HepG2 (cell line): ENCODE measurements around the gene MARCHF9.

Experiments
- HDAC6 ChIP-seq: fragments of 200-600 bp; sonication (generic); IDR thresholded peaks from 2 replicates; pipeline ENCODE4 v1.7.0; 2017; ENCODE audit warnings: mild to moderate bottlenecking, antibody characterized with exemption, low read length, low read depth
- PCBP2 ChIP-seq: fragments of 200-400 bp; formaldehyde crosslinking; optimal IDR thresholded peaks from 2 replicates; pipeline ENCODE3; 2018; ENCODE audit warnings: low read length, low read depth; ENCODE audit not compliant: poor library complexity, severe bottlenecking
- POLR2A ChIP-seq, 2 experiments: IDR thresholded peaks; 2 replicates each; pipeline ENCODE4 v1.6.1; 2011; ENCODE audit warnings: low read depth in 2 of 2, low read length in 2 of 2, mild to moderate bottlenecking in 1 of 2, moderate library complexity in 1 of 2; ENCODE audit not compliant: insufficient read depth in 1 of 2
- POLR2AphosphoS5 ChIP-seq: IDR thresholded peaks from 2 replicates; pipeline ENCODE4 v1.6.1; 2012; ENCODE audit warnings: low read depth, low read length
- RAD21 ChIP-seq: fragments of 450-650 bp; formaldehyde crosslinking; IDR thresholded peaks from 2 replicates; pipeline ENCODE4 v1.5.0; 2020; ENCODE audit warnings: mild to moderate bottlenecking
- ZNF274 ChIP-seq: sonication (generic); formaldehyde crosslinking; IDR thresholded peaks from 2 replicates; pipeline ENCODE4 v1.5.1; 2020; ENCODE audit warnings: mild to moderate bottlenecking, missing genetic modification reagents
- TF ChIP-seq, protein P1 (sequence below): sonication (generic); formaldehyde crosslinking; IDR thresholded peaks from 2 replicates; pipeline ENCODE4 v1.5.0; 2020; ENCODE audit warnings: mild to moderate bottlenecking, missing genetic modification reagents, borderline replicate concordance
- TF ChIP-seq, protein P2 (sequence below): sonication (generic); formaldehyde crosslinking; IDR thresholded peaks from 2 replicates; pipeline ENCODE4 v1.4.0; 2020; ENCODE audit warnings: mild to moderate bottlenecking, missing genetic modification reagents

DNA sequence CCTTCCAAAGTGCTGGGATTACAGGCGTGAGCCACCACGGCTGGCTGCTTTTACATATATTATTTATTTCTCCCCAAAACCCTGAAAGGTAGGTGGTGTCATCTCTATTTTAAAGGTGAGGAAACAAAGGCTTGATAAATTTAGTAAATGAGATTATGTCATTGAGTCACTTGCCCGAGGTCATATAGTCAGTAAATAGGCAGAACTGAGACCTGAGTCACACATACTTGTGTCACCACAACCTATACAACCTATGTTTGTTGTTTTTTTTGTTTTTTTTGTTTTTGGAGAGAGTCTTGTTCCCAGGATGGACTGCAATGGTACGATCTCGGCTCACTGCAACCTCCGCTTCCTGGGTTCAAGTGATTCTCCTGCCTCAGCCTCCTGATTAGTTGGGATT, 40.5 kb downstream of the MARCHF9 start:
- TF ChIP-seq, protein P1, sequence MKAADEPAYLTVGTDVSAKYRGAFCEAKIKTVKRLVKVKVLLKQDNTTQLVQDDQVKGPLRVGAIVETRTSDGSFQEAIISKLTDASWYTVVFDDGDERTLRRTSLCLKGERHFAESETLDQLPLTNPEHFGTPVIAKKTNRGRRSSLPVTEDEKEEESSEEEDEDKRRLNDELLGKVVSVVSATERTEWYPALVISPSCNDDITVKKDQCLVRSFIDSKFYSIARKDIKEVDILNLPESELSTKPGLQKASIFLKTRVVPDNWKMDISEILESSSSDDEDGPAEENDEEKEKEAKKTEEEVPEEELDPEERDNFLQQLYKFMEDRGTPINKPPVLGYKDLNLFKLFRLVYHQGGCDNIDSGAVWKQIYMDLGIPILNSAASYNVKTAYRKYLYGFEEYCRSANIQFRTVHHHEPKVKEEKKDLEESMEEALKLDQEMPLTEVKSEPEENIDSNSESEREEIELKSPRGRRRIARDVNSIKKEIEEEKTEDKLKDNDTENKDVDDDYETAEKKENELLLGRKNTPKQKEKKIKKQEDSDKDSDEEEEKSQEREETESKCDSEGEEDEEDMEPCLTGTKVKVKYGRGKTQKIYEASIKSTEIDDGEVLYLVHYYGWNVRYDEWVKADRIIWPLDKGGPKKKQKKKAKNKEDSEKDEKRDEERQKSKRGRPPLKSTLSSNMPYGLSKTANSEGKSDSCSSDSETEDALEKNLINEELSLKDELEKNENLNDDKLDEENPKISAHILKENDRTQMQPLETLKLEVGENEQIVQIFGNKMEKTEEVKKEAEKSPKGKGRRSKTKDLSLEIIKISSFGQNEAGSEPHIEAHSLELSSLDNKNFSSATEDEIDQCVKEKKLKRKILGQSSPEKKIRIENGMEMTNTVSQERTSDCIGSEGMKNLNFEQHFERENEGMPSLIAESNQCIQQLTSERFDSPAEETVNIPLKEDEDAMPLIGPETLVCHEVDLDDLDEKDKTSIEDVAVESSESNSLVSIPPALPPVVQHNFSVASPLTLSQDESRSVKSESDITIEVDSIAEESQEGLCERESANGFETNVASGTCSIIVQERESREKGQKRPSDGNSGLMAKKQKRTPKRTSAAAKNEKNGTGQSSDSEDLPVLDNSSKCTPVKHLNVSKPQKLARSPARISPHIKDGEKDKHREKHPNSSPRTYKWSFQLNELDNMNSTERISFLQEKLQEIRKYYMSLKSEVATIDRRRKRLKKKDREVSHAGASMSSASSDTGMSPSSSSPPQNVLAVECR (CRISPR knock-in tag), result no peak
- TF ChIP-seq ZNF274 (CRISPR knock-in tag) (no peak), POLR2A (IDR thresholded peaks at IDR 0.05; ENCODE audit: insufficient read depth in 1 of 2, low read depth in 2 of 2, low read length in 2 of 2) (no peak), HDAC6 (no peak), POLR2AphosphoS5 (no peak), PCBP2 (no peak), RAD21 (CRISPR knock-in tag) (no peak)
- TF ChIP-seq, protein P2, sequence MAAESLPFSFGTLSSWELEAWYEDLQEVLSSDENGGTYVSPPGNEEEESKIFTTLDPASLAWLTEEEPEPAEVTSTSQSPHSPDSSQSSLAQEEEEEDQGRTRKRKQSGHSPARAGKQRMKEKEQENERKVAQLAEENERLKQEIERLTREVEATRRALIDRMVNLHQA, result no peak
